Common myeloid progenitor, CD34-positive (primary cell): ENCODE results near the gene PGAM2.
A peak's percentile ranks its signal among the peaks of the same experiment; 100 is the strongest.

ENCODE experiments used
- CTCF ChIA-PET: fragments of 350-600 bp; sonication (Branson Sonifier 250); formaldehyde crosslinking; loops from one replicate; lab custom pipeline; 2021; ENCODE audit warnings: antibody characterized with exemption; lab: Charles Lee
- POLR2A ChIA-PET: fragments of 350-600 bp; sonication (Branson Sonifier 250); formaldehyde crosslinking; loops from one replicate; lab custom pipeline; 2021; ENCODE audit warnings: antibody characterized with exemption; lab: Charles Lee
- DNase-seq, 3 donors: peaks; one replicate each; pipeline versions ENCODE4 v3.0.0 to v3.0.0-alpha.2; 2013
- H3K27ac ChIP-seq, 2 experiments: 1 replicate in 1 of 2; 2 replicates in 1 of 2; pipeline ENCODE4 v1.7.0; 2013; ENCODE audit warnings: inconsistent platforms in 2 of 2, low read length in 2 of 2, mild to moderate bottlenecking in 2 of 2, low read depth in 1 of 2, moderate library complexity in 1 of 2; ENCODE audit not compliant: severe bottlenecking in 2 of 2, insufficient read depth in 1 of 2, poor library complexity in 1 of 2
- H3K27me3 ChIP-seq, 5 experiments: replicated peaks in 2 of 5; 1 replicate in 3 of 5; 2 replicates in 2 of 5; pipeline versions ENCODE4 v1.6.1 to v1.7.0; 2013; ENCODE audit warnings: low read length in 4 of 5, mild to moderate bottlenecking in 2 of 5, moderate library complexity in 2 of 5, inconsistent platforms in 1 of 5; ENCODE audit not compliant: insufficient read depth in 5 of 5, control insufficient read depth in 4 of 5
- H3K36me3 ChIP-seq, 4 experiments: 1 replicate in 2 of 4; 2 replicates in 2 of 4; pipeline versions ENCODE4 v1.6.1 to v1.7.0; 2013; ENCODE audit warnings: low read length in 3 of 4, control low read depth in 1 of 4, mild to moderate bottlenecking in 1 of 4; ENCODE audit not compliant: control insufficient read depth in 4 of 4, insufficient read depth in 4 of 4
- H3K4me1 ChIP-seq, 4 experiments: 1 replicate in 3 of 4; 2 replicates in 1 of 4; pipeline versions ENCODE4 v1.6.1 to v1.7.1; 2013; ENCODE audit warnings: low read length in 3 of 4, mild to moderate bottlenecking in 3 of 4, control low read depth in 1 of 4, inconsistent platforms in 1 of 4, moderate library complexity in 1 of 4; ENCODE audit not compliant: control insufficient read depth in 4 of 4, insufficient read depth in 4 of 4; ENCODE audit errors: control extremely low read depth in 1 of 4
- H3K4me3 ChIP-seq, 7 experiments: 1 replicate in 4 of 7; 2 replicates in 3 of 7; pipeline versions ENCODE4 v1.5.1 to v1.7.0; 2013; ENCODE audit warnings: mild to moderate bottlenecking in 7 of 7, low read length in 6 of 7, moderate library complexity in 6 of 7, inconsistent platforms in 2 of 7, low read depth in 2 of 7, control low read depth in 1 of 7; ENCODE audit not compliant: insufficient read depth in 4 of 7, control insufficient read depth in 1 of 7; ENCODE audit errors: extremely low read depth in 1 of 7
- H3K9me3 ChIP-seq, 5 experiments: 1 replicate in 4 of 5; 2 replicates in 1 of 5; pipeline versions ENCODE4 v1.6.1 to v1.7.1; 2013; ENCODE audit warnings: low read length in 4 of 5, mild to moderate bottlenecking in 2 of 5, inconsistent platforms in 1 of 5, low read depth in 1 of 5, moderate library complexity in 1 of 5; ENCODE audit not compliant: control insufficient read depth in 4 of 5, insufficient read depth in 2 of 5; ENCODE audit errors: control extremely low read depth in 1 of 5
- WGBS: methylation state at CpG from one replicate; pipeline ENCODE4 v1.1.5; 2013; ENCODE audit not compliant: insufficient coverage; 5-methylcytosine and 5-hydroxymethylcytosine counted together

The PGAM2 gene

DNA sequence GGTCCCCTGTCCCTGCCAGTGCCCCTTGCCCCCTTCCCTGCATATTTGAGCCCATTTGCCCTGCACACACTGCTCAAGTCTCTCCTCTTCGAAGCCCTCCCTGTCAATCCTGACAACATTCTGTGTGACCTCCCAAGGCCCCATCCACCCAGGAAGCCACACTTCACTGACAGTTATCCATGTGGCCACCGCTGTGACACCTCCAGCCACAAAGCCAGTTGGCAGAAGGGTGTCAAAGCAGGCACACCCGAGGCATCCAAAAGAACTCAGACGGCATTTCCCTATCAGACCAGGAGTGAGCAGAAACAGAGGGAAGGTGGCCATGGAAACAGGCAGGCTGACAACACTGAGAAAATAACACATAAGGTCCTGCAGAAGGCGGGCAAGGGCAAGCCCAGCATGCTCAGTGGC lies 12.3 kb upstream of the PGAM2 start:
- Histone ChIP-seq H3K36me3 (peaks cover 5 to 76% (median 49%) of the 10 kb centered on the region in 4 experiments), H3K9me3 (no peaks in the 10 kb centered on the region), H3K27me3 (no peaks in the 10 kb centered on the region), H3K27ac (no peak overlapping the region), H3K4me1 (peaks cover 3 to 31% (median 27%) of the 10 kb centered on the region in 4 experiments), H3K4me3 (no peak overlapping the region)
- no peak for DNase-seq
- ChIA-PET POLR2A (no interaction called here), CTCF (interaction anchor here (0.9 kb wide), 1 partner anchor 13 kb away, joined by 3 read pairs; no protein-coding TSS in a partner anchor)
- 93% methylated on average over 4 of the region's 5 CpGs for WGBS

DNA sequence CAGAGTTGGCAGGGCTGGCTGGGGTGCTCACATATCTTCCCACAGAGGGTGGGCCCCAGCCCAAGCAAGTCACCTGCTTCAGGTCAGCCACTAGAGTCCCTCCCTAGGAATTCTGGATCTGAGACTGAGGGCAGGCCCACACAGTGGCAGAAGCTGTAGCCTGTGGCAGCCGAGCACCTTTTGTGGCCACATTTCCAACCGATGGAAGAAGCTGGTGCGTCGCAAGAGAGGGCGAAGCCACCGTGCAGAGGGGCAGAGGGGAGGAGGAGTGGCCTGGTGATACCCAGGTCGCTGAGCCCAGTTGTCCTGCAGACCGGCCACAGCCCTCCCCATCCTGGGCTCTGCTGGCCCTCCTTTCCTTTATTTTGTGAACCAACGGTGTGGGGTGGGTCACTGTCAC lies 11.7 kb upstream of the PGAM2 start:
- Histone ChIP-seq H3K9me3 (no peaks in the 10 kb centered on the region), H3K4me3 (no peak overlapping the region), H3K4me1 (peaks cover 3 to 35% (median 30%) of the 10 kb centered on the region in 4 experiments), H3K27me3 (no peaks in the 10 kb centered on the region), H3K27ac (no peak overlapping the region), H3K36me3 (peaks cover 5 to 81% (median 49%) of the 10 kb centered on the region in 4 experiments)
- ChIA-PET POLR2A (no interaction called here), CTCF (interaction anchor here (1.5 kb wide), 1 partner anchor 11 kb away, joined by 5 read pairs; no protein-coding TSS in a partner anchor)
- no peak for DNase-seq
- no CpG with 5 or more reads among the region's 9 CpGs for WGBS

DNA sequence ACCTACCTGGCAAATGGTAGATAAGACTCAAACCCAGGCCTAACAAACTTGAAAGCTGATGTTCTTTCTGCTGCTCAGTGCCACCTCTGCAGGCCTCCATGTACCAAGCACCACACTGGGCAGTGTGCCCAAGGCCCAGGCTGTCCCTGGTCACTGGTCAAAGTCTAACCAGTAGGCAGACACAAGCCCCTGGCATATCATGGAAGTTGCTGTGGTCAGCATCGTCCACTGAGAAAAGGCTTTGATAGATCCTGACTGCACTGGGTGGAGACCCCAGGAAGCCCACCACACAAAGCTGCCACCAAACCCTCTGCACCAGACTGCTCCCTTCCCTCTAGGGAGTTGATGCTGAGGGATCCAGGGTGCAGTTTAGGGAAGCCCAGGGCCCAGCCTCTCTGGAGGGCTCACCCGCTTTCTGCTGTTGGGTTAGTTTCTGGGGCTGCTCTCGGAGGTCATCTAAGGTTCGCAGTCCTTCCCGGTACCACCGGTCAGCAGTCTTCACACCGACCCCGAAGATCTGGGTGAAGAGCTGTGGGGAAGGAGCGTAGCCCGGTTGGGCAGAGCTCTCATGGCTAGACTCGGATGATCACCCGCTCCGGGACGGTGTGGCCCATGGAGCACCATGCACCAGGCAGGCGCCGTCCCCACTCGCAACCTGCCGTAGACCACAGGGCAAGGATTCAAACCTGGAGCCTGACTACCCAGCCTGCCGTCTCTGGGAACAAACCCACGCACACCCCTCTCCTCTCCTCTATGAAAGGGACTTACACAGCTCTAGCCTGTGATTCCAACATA lies 10.9 kb upstream of the PGAM2 start:
- no peaks in the 10 kb centered on the region for H3K27me3 ChIP-seq
- H3K4me3 ChIP-seq, result no peak overlapping the region
- H3K27ac ChIP-seq, result peak overlapping the region in 1 of 2 experiments; percentile 9
- WGBS, result 97% methylated on average over 14 of the region's 20 CpGs
- ChIA-PET CTCF (interaction anchor here (1.4 to 1.7 kb wide), 3 partner anchors 10 to 62 kb away, joined by 4 to 5 read pairs (median 5); no protein-coding TSS in a partner anchor), POLR2A (no interaction called here)
- H3K4me1 ChIP-seq, result peaks cover 3 to 29% (median 25%) of the 10 kb centered on the region in 4 experiments
- H3K9me3 ChIP-seq, result no peaks in the 10 kb centered on the region
- no peak for DNase-seq
- H3K36me3 ChIP-seq, result peaks cover 5 to 85% (median 49%) of the 10 kb centered on the region in 4 experiments

DNA sequence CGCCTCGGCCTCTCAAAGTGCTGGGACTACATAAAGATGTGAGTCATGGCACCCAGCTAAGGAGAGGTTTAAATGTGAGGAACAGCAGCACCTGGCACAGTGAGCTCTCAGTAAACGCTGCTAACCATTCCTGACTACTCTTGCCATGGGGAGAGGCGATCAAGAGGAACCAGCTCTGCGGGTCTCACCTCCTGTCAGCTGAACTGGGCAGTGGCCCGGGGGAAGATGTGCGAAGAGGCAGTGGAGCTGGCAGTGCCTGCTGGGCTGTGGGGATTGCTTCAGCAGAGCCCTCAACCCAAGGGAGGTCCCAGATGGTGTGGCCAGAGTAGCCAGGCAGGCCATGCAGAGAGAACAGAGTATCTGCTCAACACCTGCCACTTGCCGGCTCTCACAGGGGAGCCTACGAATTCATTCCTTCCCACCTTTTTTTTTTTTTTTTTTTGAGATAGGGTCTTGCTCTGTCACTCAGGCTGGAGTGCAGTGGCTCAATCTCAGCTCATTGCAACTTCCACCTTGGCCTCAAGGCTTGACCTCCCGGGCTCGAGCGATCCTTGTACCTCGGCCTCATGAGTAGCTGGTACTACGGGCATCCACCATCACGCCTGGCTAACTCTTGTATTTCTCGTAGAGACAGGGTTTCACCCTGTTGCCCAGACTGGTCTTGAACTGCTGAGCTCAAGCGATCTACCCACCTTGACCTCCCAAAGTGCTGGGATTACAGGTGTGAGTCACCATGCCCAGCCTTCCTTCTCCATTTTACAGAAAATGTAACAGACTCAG lies 10.1 kb upstream of the PGAM2 start:
- Histone ChIP-seq H3K4me1 (peaks cover 0 to 23% (median 19%) of the 10 kb centered on the region in 4 experiments), H3K27me3 (no peaks in the 10 kb centered on the region), H3K36me3 (peaks cover 5 to 79% (median 48%) of the 10 kb centered on the region in 4 experiments), H3K27ac (peak overlapping the region in 1 of 2 experiments; percentile 9), H3K9me3 (no peaks in the 10 kb centered on the region), H3K4me3 (no peak overlapping the region)
- POLR2A ChIA-PET, result no interaction called here
- DNase-seq, result no peak
- CTCF ChIA-PET, result interaction anchor here (0.8 to 1.7 kb wide), 5 partner anchors 8 to 63 kb away, joined by 3 to 5 read pairs (median 4); no protein-coding TSS in a partner anchor
- 97% methylated on average over 15 of the region's 17 CpGs for WGBS

DNA sequence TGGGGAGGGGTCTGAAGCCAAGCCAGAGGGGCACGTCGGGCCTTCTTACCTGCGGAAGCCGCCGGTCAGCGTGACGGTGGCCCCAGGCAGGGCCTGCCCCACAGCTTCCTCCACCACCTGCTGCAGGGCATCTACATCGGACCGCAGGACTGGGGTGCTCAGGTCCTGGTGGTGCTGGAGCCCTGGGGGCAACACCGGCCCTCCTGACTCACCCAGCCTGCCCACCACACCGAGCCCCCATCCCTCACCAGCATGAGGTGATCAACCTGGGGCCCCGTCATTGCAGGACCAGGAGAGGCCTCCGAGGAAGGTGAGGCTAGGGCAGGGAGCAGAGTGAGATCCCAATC lies 9.0 kb upstream of the PGAM2 start:
- Histone ChIP-seq H3K4me3 (peak overlapping the region in 3 of 7 experiments; percentile 39 to 68 (median 46)), H3K27ac (peak overlapping the region; percentile 75 to 90), H3K4me1 (peaks cover 0 to 23% (median 19%) of the 10 kb centered on the region in 4 experiments), H3K36me3 (peaks cover 5 to 68% (median 42%) of the 10 kb centered on the region in 4 experiments), H3K27me3 (no peaks in the 10 kb centered on the region), H3K9me3 (no peaks in the 10 kb centered on the region)
- ChIA-PET POLR2A (interaction anchor here (1.1 kb wide), 1 partner anchor 50 kb away, joined by 3 read pairs; no protein-coding TSS in a partner anchor), CTCF (interaction anchor here (0.5 to 1.7 kb wide), 3 partner anchors 13 to 30 kb away, joined by 3 to 5 read pairs (median 4); partner anchors contain the start of gene AEBP1)
- DNase-seq, result no peak
- WGBS, result 29% methylated on average over 13 of the region's 13 CpGs

DNA sequence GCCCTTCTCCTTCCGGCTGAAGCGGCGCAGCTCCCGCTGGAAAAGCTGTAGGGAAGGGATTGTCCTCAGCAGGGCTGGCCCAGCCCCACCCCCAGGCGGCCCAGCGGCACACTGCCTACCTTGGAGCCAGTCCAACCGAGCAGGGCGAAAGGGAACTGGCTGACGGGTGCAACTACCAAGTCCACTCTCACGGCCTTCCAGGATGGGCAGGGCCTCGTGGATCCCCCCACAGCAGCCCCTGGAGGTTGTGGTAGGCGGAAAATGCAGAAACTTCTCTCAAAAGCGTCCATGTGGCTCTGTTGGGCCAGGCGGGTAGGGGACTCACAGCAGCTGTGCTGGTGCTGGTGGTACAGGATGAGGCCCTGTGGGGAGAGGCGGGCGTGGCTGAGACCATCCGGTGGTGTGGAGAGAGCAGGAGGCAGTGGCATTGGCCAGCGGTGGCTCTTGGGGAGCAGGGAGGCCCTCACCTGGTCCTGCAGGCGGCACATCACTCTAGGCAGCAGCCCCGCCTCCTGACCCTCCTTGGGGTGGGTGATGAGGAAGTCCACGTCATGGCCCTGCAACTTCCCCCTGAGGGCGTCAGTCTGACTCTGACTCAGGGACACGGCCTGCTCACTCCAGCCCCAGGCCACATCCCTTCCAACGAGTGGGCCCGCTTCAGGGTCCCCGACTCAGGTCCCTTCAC lies 8.4 kb upstream of the PGAM2 start:
- peak; percentile 89 to 96 (median 96) for DNase-seq
- Histone ChIP-seq H3K9me3 (no peaks in the 10 kb centered on the region), H3K4me3 (peak overlapping the region in 3 of 7 experiments; percentile 39 to 68 (median 46)), H3K4me1 (peaks cover 0 to 23% (median 19%) of the 10 kb centered on the region in 4 experiments), H3K36me3 (peaks cover 5 to 63% (median 38%) of the 10 kb centered on the region in 4 experiments), H3K27ac (peak overlapping the region; percentile 75 to 90), H3K27me3 (no peaks in the 10 kb centered on the region)
- 45% methylated on average over 21 of the region's 26 CpGs for WGBS
- CTCF ChIA-PET, result interaction anchor here (0.5 to 1.7 kb wide), 3 partner anchors 12 to 31 kb away, joined by 3 to 5 read pairs (median 4); partner anchors contain the start of gene AEBP1
- POLR2A ChIA-PET, result interaction anchor here (1.1 kb wide), 1 partner anchor 50 kb away, joined by 3 read pairs; no protein-coding TSS in a partner anchor
